Fibroblast of lung (primary cell): ENCODE data around the gene GUCA1A. TPM values are rescaled to one million over a fixed set of nuclear protein-coding genes. Genes with fewer than 3 reads are reported as not detected.

Experiments used
- DNase-seq, 2 donors: peaks; one replicate each; pipeline versions ENCODE4 v3.0.0 to v3.0.0-alpha.2; 2010; ENCODE audit warnings: low read depth in 2 of 2
- H2AFZ ChIP-seq: 2 replicates; pipeline ENCODE4 v1.5.1; 2012; ENCODE audit warnings: low read length, control low read depth, inconsistent platforms
- H3K27ac ChIP-seq: 2 replicates; pipeline ENCODE4 v1.5.1; 2011; ENCODE audit warnings: low read length, control low read depth; ENCODE audit not compliant: insufficient read depth
- H3K27me3 ChIP-seq: 2 replicates; pipeline ENCODE4 v1.5.1; 2011; ENCODE audit warnings: mild to moderate bottlenecking, low read length; ENCODE audit not compliant: control insufficient read depth, insufficient read depth
- H3K36me3 ChIP-seq: 2 replicates; pipeline ENCODE4 v1.5.1; 2011; ENCODE audit warnings: low read length; ENCODE audit not compliant: control insufficient read depth, insufficient read depth
- H3K4me1 ChIP-seq: 2 replicates; pipeline ENCODE4 v1.5.1; 2011; ENCODE audit warnings: low read length; ENCODE audit not compliant: control insufficient read depth, insufficient read depth; ENCODE audit errors: extremely low read depth
- H3K4me2 ChIP-seq: 2 replicates; pipeline ENCODE4 v1.5.1; 2011; ENCODE audit warnings: low read length, control low read depth; ENCODE audit not compliant: insufficient read depth; ENCODE audit errors: extremely low read depth
- H3K4me3 ChIP-seq, 4 experiments: fragments of 200-600 bp in 1 of 4; sonication (generic) in 1 of 4; replicated peaks in 1 of 4; 2 replicates each; pipeline ENCODE4 v1.5.1; 2011 to 2016; ENCODE audit warnings: low read length in 4 of 4, low read depth in 3 of 4, mild to moderate bottlenecking in 3 of 4, control low read depth in 2 of 4, inconsistent platforms in 1 of 4, mixed read lengths in 1 of 4; ENCODE audit not compliant: insufficient read depth in 1 of 4; ENCODE audit errors: control extremely low read depth in 1 of 4
- H3K79me2 ChIP-seq: 2 replicates; pipeline ENCODE4 v1.5.1; 2012; ENCODE audit warnings: mild to moderate bottlenecking, low read length, inconsistent platforms; ENCODE audit not compliant: control insufficient read depth, insufficient read depth
- H3K9ac ChIP-seq: 2 replicates; pipeline ENCODE4 v1.5.1; 2011; ENCODE audit warnings: mild to moderate bottlenecking, low read length, control low read depth; ENCODE audit not compliant: insufficient read depth
- H3K9me3 ChIP-seq: 2 replicates; pipeline ENCODE4 v1.5.1; 2012; ENCODE audit warnings: low read depth, low read length; ENCODE audit not compliant: control insufficient read depth, insufficient read depth
- H4K20me1 ChIP-seq: 2 replicates; pipeline ENCODE4 v1.5.1; 2011; ENCODE audit warnings: low read length; ENCODE audit not compliant: control insufficient read depth, insufficient read depth; ENCODE audit errors: extremely low read depth
- CTCF ChIP-seq, 2 donors: IDR thresholded peaks in 1 of 2; conservative IDR thresholded peaks in 1 of 2; 1 replicate in 1 of 2; 2 replicates in 1 of 2; pipeline ENCODE4 v1.5.1; 2011 to 2012; ENCODE audit warnings: low read length in 2 of 2, control low read depth in 1 of 2, inconsistent platforms in 1 of 2, low read depth in 1 of 2, mild to moderate bottlenecking in 1 of 2
- EZH2 ChIP-seq: IDR thresholded peaks from 2 replicates; pipeline ENCODE4 v1.5.1; 2012; ENCODE audit warnings: low read length, control low read depth, mild to moderate bottlenecking; ENCODE audit errors: missing control alignments
- polyA plus RNA-seq, 2 donors: library from polyadenylated mRNA; depleted of rRNA in 1 of 2; stranded (reverse) in 1 of 2; unstranded in 1 of 2; fragments of >200 nt; gene quantifications; 2 replicates each; pipeline ENCODE4 v1.2.1, GENCODE V29; 2011 to 2012; ENCODE audit warnings: missing spikeins in 1 of 2
- total RNA-seq: library from RNA; depleted of rRNA; stranded (reverse); fragments of >200 nt; gene quantifications from 2 replicates; pipeline ENCODE4 v1.2.1, GENCODE V29; 2014

The GUCA1A gene
- total and polyA plus RNA-seq, 2 donors (not counting 1 experiment from before 2014, with no cell fraction given), result 0.16 to 0.33 TPM

GRCh38 chr6:42135161-42135560 is 38.0 kb upstream of the GUCA1A start:
- no peak overlapping the region for H3K9ac ChIP-seq
- no peaks in the 10 kb centered on the region for H3K27me3 ChIP-seq
- no peak overlapping the region for H3K4me2 ChIP-seq
- H3K36me3 ChIP-seq, result no peaks in the 10 kb centered on the region
- TF ChIP-seq CTCF (conservative IDR thresholded peaks at IDR 0.05 in 1 of 2, IDR thresholded peaks at IDR 0.05 in 1 of 2; ENCODE audit: low read depth in 1 of 2, low read length in 2 of 2) (no peak), EZH2 (no peak)
- H4K20me1 ChIP-seq, result no peaks in the 10 kb centered on the region
- peaks cover 14% of the 10 kb centered on the region for H3K4me1 ChIP-seq
- no peaks in the 10 kb centered on the region for H3K9me3 ChIP-seq
- H3K79me2 ChIP-seq, result no peaks in the 10 kb centered on the region
- H2AFZ ChIP-seq, result no peak overlapping the region
- no peak for DNase-seq
- H3K4me3 ChIP-seq, result no peak overlapping the region
- no peak overlapping the region for H3K27ac ChIP-seq

- Histone ChIP-seq H3K9ac (no peak overlapping the region), H3K36me3 (no peaks in the 10 kb centered on the region)
- TF ChIP-seq CTCF (conservative IDR thresholded peaks at IDR 0.05 in 1 of 2, IDR thresholded peaks at IDR 0.05 in 1 of 2; ENCODE audit: low read depth in 1 of 2, low read length in 2 of 2), result no peak
- no peak for TF ChIP-seq EZH2
Observed at GRCh38 chr6:42135722-42136121, 37.4 kb upstream of the GUCA1A start.

GRCh38 chr6:42136508-42137193 is 36.5 kb upstream of the GUCA1A start:
- peaks cover 17% of the 10 kb centered on the region for H3K4me1 ChIP-seq
- H3K9me3 ChIP-seq, result no peaks in the 10 kb centered on the region
- no peaks in the 10 kb centered on the region for H4K20me1 ChIP-seq
- no peaks in the 10 kb centered on the region for H3K36me3 ChIP-seq
- H3K27me3 ChIP-seq, result no peaks in the 10 kb centered on the region
- no peak overlapping the region for H3K9ac ChIP-seq
- no peak overlapping the region for H2AFZ ChIP-seq
- DNase-seq, result peak; percentile 41 to 91
- TF ChIP-seq CTCF (conservative IDR thresholded peaks at IDR 0.05 in 1 of 2, IDR thresholded peaks at IDR 0.05 in 1 of 2; ENCODE audit: low read depth in 1 of 2, low read length in 2 of 2) (peak; percentile 31 to 38), EZH2 (no peak)
- no peak overlapping the region for H3K4me3 ChIP-seq
- peak overlapping the region; percentile 66 for H3K27ac ChIP-seq
- no peaks in the 10 kb centered on the region for H3K79me2 ChIP-seq
- peak overlapping the region; percentile 33 for H3K4me2 ChIP-seq

More at GRCh38 chr6:42135722-42136121, 37.4 kb upstream of the GUCA1A start:
- no peaks in the 10 kb centered on the region for H3K27me3 ChIP-seq
- no peak overlapping the region for H3K4me2 ChIP-seq
- peak in 1 of 2 donors; percentile 49 for DNase-seq
- peaks cover 17% of the 10 kb centered on the region for H3K4me1 ChIP-seq
- no peaks in the 10 kb centered on the region for H3K79me2 ChIP-seq
- H3K27ac ChIP-seq, result no peak overlapping the region
- H4K20me1 ChIP-seq, result no peaks in the 10 kb centered on the region
- H3K9me3 ChIP-seq, result no peaks in the 10 kb centered on the region
- no peak overlapping the region for H3K4me3 ChIP-seq
- H2AFZ ChIP-seq, result no peak overlapping the region
